ENCODE results near the gene AGPAT1.

The AGPAT1 gene

GRCh38 chr6:32175711-32176475, at the start of gene AGPAT1:
AGPAT1 (minus strand) TSS chr6:32176084; CDS start chr6:32171496, 4,588 bp downstream.
- H3K27ac ChIP-seq, result peak within 1 kb of the TSS; percentile 97
- no peaks in the 10 kb centered on the region for H3K27me3 ChIP-seq
- H3K4me1 ChIP-seq (ENCODE audit: control insufficient read depth in 1 of 2, insufficient read depth in 1 of 2, low read depth in 1 of 2, low read length in 1 of 2), result peaks cover 50 to 58% of the 10 kb centered on the region in 2 experiments
- peak; percentile 26 for TF ChIP-seq CTCF (IDR thresholded peaks at IDR 0.05)
- H3K9me3 ChIP-seq, result no peaks in the 10 kb centered on the region
- peaks cover 11% of the 10 kb centered on the region for H3K36me3 ChIP-seq
- peak within 1 kb of the TSS; percentile 75 to 92 for H3K4me3 ChIP-seq (ENCODE audit: low read depth in 1 of 2, low read length in 1 of 2)

- Histone ChIP-seq H3K9me3 (no peaks in the 10 kb centered on the region), H3K4me3 (ENCODE audit: low read depth in 1 of 2, low read length in 1 of 2) (no peak overlapping the region), H3K4me1 (ENCODE audit: control insufficient read depth in 1 of 2, insufficient read depth in 1 of 2, low read depth in 1 of 2, low read length in 1 of 2) (no peaks in the 10 kb centered on the region), H3K36me3 (no peaks in the 10 kb centered on the region), H3K27ac (no peak overlapping the region), H3K27me3 (no peaks in the 10 kb centered on the region)
- no peak for TF ChIP-seq CTCF (IDR thresholded peaks at IDR 0.05)
These were observed 48.8 kb upstream of the AGPAT1 start for GRCh38 chr6:32224696-32225095.

GRCh38 chr6:32223258-32224235, 47.7 kb upstream of the AGPAT1 start, which contains the start of gene NOTCH4:
NOTCH4 (minus strand) TSS chr6:32224067; CDS start chr6:32223928, 139 bp downstream.
- no peaks in the 10 kb centered on the region for H3K9me3 ChIP-seq
- H3K27me3 ChIP-seq, result no peaks in the 10 kb centered on the region
- no peak for TF ChIP-seq CTCF (IDR thresholded peaks at IDR 0.05)
- no peak within 1 kb of the TSS for H3K27ac ChIP-seq
- H3K4me3 ChIP-seq (ENCODE audit: low read depth in 1 of 2, low read length in 1 of 2), result no peak within 1 kb of the TSS
- no peaks in the 10 kb centered on the region for H3K36me3 ChIP-seq
- no peaks in the 10 kb centered on the region for H3K4me1 ChIP-seq (ENCODE audit: control insufficient read depth in 1 of 2, insufficient read depth in 1 of 2, low read depth in 1 of 2, low read length in 1 of 2)

GRCh38 chr6:32222333-32223230, 46.7 kb upstream of the AGPAT1 start:
- TF ChIP-seq CTCF (IDR thresholded peaks at IDR 0.05), result no peak
- H3K4me3 ChIP-seq (ENCODE audit: low read depth in 1 of 2, low read length in 1 of 2), result no peak overlapping the region
- no peaks in the 10 kb centered on the region for H3K36me3 ChIP-seq
- no peaks in the 10 kb centered on the region for H3K9me3 ChIP-seq
- H3K27me3 ChIP-seq, result no peaks in the 10 kb centered on the region
- H3K4me1 ChIP-seq (ENCODE audit: control insufficient read depth in 1 of 2, insufficient read depth in 1 of 2, low read depth in 1 of 2, low read length in 1 of 2), result no peaks in the 10 kb centered on the region
- no peak overlapping the region for H3K27ac ChIP-seq

GRCh38 chr6:32220021-32220420, 44.1 kb upstream of the AGPAT1 start:
- TF ChIP-seq CTCF (IDR thresholded peaks at IDR 0.05), result no peak
- no peaks in the 10 kb centered on the region for H3K27me3 ChIP-seq
- no peak overlapping the region for H3K4me3 ChIP-seq (ENCODE audit: low read depth in 1 of 2, low read length in 1 of 2)

More at GRCh38 chr6:32220021-32220420, 44.1 kb upstream of the AGPAT1 start:
- H3K9me3 ChIP-seq, result no peaks in the 10 kb centered on the region
- H3K27ac ChIP-seq, result no peak overlapping the region
- no peaks in the 10 kb centered on the region for H3K36me3 ChIP-seq
- no peaks in the 10 kb centered on the region for H3K4me1 ChIP-seq (ENCODE audit: control insufficient read depth in 1 of 2, insufficient read depth in 1 of 2, low read depth in 1 of 2, low read length in 1 of 2)

Measured in neutrophil (primary cell).